Measurements from ENCODE around the gene BCL11B. TPM values are rescaled to one million over a fixed set of nuclear protein-coding genes. Genes with fewer than 3 reads are reported as not detected.

BCL11B gene
- total and polyA plus RNA-seq, 12 donors = 0.03 to 1.9 (median 0.11) TPM; not detected in 2

GRCh38 chr14:99309220-99309766 is 37.3 kb upstream of the BCL11B start:
- H3K4me3 ChIP-seq = no peak overlapping the region
- WGBS, 2 donors = 94 to 97% methylated on average over 4 of the region's 4 CpGs
- intact Hi-C loops (cut with DNase I) = no loop called here
- no peaks in the 10 kb centered on the region for H3K36me3 ChIP-seq
- no peak for DNase-seq
- no peaks in the 10 kb centered on the region for H3K4me1 ChIP-seq
- no peak for TF ChIP-seq CTCF (IDR thresholded peaks at IDR 0.05)
- no peak for ATAC-seq
- H3K27me3 ChIP-seq = peaks cover 0 to 4% (median 0%) of the 10 kb centered on the region in 7 donors
- peaks cover 0 to 31% (median 3%) of the 10 kb centered on the region in 11 donors for H3K9me3 ChIP-seq
- no peak overlapping the region for H3K27ac ChIP-seq

- TF ChIP-seq CTCF (IDR thresholded peaks at IDR 0.05) = no peak
- no peak overlapping the region for H3K4me3 ChIP-seq
- peaks cover 0 to 48% (median 11%) of the 10 kb centered on the region in 11 donors for H3K9me3 ChIP-seq
- 66 to 67% methylated on average over 1 of the region's 1 CpG for WGBS, 2 donors
- no peak overlapping the region for H3K27ac ChIP-seq
- no peak for ATAC-seq
- no peaks in the 10 kb centered on the region for H3K4me1 ChIP-seq
- no peaks in the 10 kb centered on the region for H3K36me3 ChIP-seq
- H3K27me3 ChIP-seq = no peaks in the 10 kb centered on the region
- intact Hi-C loops (cut with DNase I) = no loop called here
- DNase-seq = no peak
Observed at GRCh38 chr14:99304208-99304607, 32.2 kb upstream of the BCL11B start.

- DNase-seq = no peak
- H3K4me1 ChIP-seq = no peaks in the 10 kb centered on the region
- no peak for ATAC-seq
- H3K36me3 ChIP-seq = no peaks in the 10 kb centered on the region
- no peaks in the 10 kb centered on the region for H3K27me3 ChIP-seq
- intact Hi-C loops (cut with DNase I) = no loop called here
- peaks cover 0 to 78% (median 20%) of the 10 kb centered on the region in 11 donors for H3K9me3 ChIP-seq
- no peak for TF ChIP-seq CTCF (IDR thresholded peaks at IDR 0.05)
- H3K27ac ChIP-seq = no peak overlapping the region
- H3K4me3 ChIP-seq = no peak overlapping the region
Observed at GRCh38 chr14:99300190-99300589, 28.2 kb upstream of the BCL11B start.

- no peak for DNase-seq
- Histone ChIP-seq H3K27ac (no peak overlapping the region), H3K27me3 (peaks cover 0 to 6% (median 0%) of the 10 kb centered on the region in 7 donors), H3K36me3 (no peaks in the 10 kb centered on the region), H3K9me3 (peaks cover 0 to 51% (median 11%) of the 10 kb centered on the region in 11 donors), H3K4me1 (no peaks in the 10 kb centered on the region), H3K4me3 (no peak overlapping the region)
- TF ChIP-seq CTCF (IDR thresholded peaks at IDR 0.05) = no peak
- no peak for ATAC-seq
- WGBS, 2 donors = 80 to 83% methylated on average over 10 of the region's 10 CpGs
- intact Hi-C loops (cut with DNase I) = no loop called here
Observed at GRCh38 chr14:99296517-99296916, 24.5 kb upstream of the BCL11B start.

Measured in heart right ventricle (tissue), 16 donors.